WTC11 (cell line): Measurements from ENCODE around the gene SCAF11. TPM values are rescaled to one million over a fixed set of nuclear protein-coding genes. Genes with fewer than 3 reads are reported as not detected.

ENCODE experiments used
- ATAC-seq: fragments of 200-7000 bp; cut with Tn5 transposase; 2 replicates; pipeline ENCODE4 v1.10.0; 2021; ENCODE audit warnings: mild to moderate bottlenecking, moderate library complexity
- CTCF ChIA-PET: fragments of 300-600 bp; sonication (Branson Sonifier 250); formaldehyde crosslinking; loops from one replicate; lab custom pipeline; 2021; ENCODE audit warnings: antibody characterized with exemption; lab: Charles Lee
- POLR2A ChIA-PET: fragments of 350-600 bp; sonication (Branson Sonifier 250); formaldehyde crosslinking; loops from one replicate; lab custom pipeline; 2021; ENCODE audit warnings: antibody characterized with exemption; lab: Charles Lee
- DNase-seq: peaks from one replicate; pipeline ENCODE4 v3.0.0; 2021; ENCODE audit warnings: low spot score
- H3K27ac Mint-ChIP-seq: 2 replicates; pipeline ENCODE4 v1.8.0; 2021; ENCODE audit warnings: mixed read lengths
- H3K27me3 Mint-ChIP-seq: 2 replicates; pipeline ENCODE4 v1.8.0; 2021; ENCODE audit warnings: low read depth, mild to moderate bottlenecking, moderate library complexity, mixed read lengths
- H3K36me3 Mint-ChIP-seq: 2 replicates; pipeline ENCODE4 v1.8.0; 2021; ENCODE audit warnings: mixed read lengths
- H3K4me1 Mint-ChIP-seq: 2 replicates; pipeline ENCODE4 v1.8.0; 2022; ENCODE audit warnings: mixed read lengths
- H3K4me3 Mint-ChIP-seq: 2 replicates; pipeline ENCODE4 v1.8.0; 2021; ENCODE audit warnings: mild to moderate bottlenecking, moderate library complexity, mixed read lengths
- H3K9me3 Mint-ChIP-seq: 2 replicates; pipeline ENCODE4 v1.8.0; 2021; ENCODE audit warnings: mixed read lengths
- FOXP1 ChIP-seq: sonication (generic); formaldehyde crosslinking; IDR thresholded peaks from 2 replicates; pipeline ENCODE4 v1.8.0; 2022; ENCODE audit warnings: missing genetic modification reagents, mild to moderate bottlenecking, moderate library complexity, borderline replicate concordance
- HMGA2 ChIP-seq: fragments of 250-450 bp; sonication (Bioruptor Pico); IDR thresholded peaks from 2 replicates; pipeline ENCODE4 v1.4.0; 2021; ENCODE audit warnings: mild to moderate bottlenecking, moderate library complexity
- KAT7 ChIP-seq: sonication (generic); formaldehyde crosslinking; IDR thresholded peaks from 2 replicates; pipeline ENCODE4 v1.8.1; 2023; ENCODE audit warnings: missing genetic modification reagents, mild to moderate bottlenecking, borderline replicate concordance
- MYBL2 ChIP-seq: sonication (generic); formaldehyde crosslinking; IDR thresholded peaks from 2 replicates; pipeline ENCODE4 v1.8.1; 2023; ENCODE audit warnings: mild to moderate bottlenecking, moderate library complexity, missing genetic modification reagents
- NFATC4 ChIP-seq: fragments of 250-450 bp; sonication (Bioruptor Pico); IDR thresholded peaks from 2 replicates; pipeline ENCODE4 v1.9.0; 2021; ENCODE audit warnings: mild to moderate bottlenecking
- NFE2L1 ChIP-seq: sonication (generic); formaldehyde crosslinking; IDR thresholded peaks from 2 replicates; pipeline ENCODE4 v1.8.1; 2023; ENCODE audit warnings: missing genetic modification reagents
- OVOL2 ChIP-seq: fragments of 250-450 bp; sonication (Bioruptor Pico); IDR thresholded peaks from 2 replicates; pipeline ENCODE4 v1.9.0; 2021; ENCODE audit warnings: mild to moderate bottlenecking, borderline replicate concordance
- PRRX2 ChIP-seq: fragments of 250-450 bp; sonication (Bioruptor Pico); IDR thresholded peaks from 2 replicates; pipeline ENCODE4 v1.8.0; 2021; ENCODE audit warnings: mild to moderate bottlenecking
- SMAD3 ChIP-seq: sonication (generic); formaldehyde crosslinking; IDR thresholded peaks from 2 replicates; pipeline ENCODE4 v1.8.0; 2022; ENCODE audit warnings: missing genetic modification reagents, mild to moderate bottlenecking, borderline replicate concordance
- SMAD4 ChIP-seq: sonication (generic); formaldehyde crosslinking; IDR thresholded peaks from 2 replicates; pipeline ENCODE4 v1.8.0; 2022; ENCODE audit warnings: mild to moderate bottlenecking, missing genetic modification reagents
- ZNF121 ChIP-seq: sonication (generic); formaldehyde crosslinking; IDR thresholded peaks from 2 replicates; pipeline ENCODE4 v1.8.0; 2023; ENCODE audit warnings: missing genetic modification reagents
- ZNF138 ChIP-seq: sonication (generic); formaldehyde crosslinking; conservative IDR thresholded peaks from 2 replicates; pipeline ENCODE4 v1.8.1; 2022; ENCODE audit warnings: mild to moderate bottlenecking, moderate library complexity, missing genetic modification reagents
- ZNF396 ChIP-seq: fragments of 250-450 bp; sonication (Bioruptor Pico); IDR thresholded peaks from 2 replicates; pipeline ENCODE4 v1.8.0; 2021; ENCODE audit warnings: mild to moderate bottlenecking, moderate library complexity, borderline replicate concordance
- ZNF416 ChIP-seq: fragments of 250-450 bp; sonication (Bioruptor Pico); IDR thresholded peaks from 2 replicates; pipeline ENCODE4 v1.9.0; 2021; ENCODE audit warnings: mild to moderate bottlenecking, inconsistent platforms
- ZNF671 ChIP-seq: fragments of 250-450 bp; sonication (Bioruptor Pico); IDR thresholded peaks from 2 replicates; pipeline ENCODE4 v1.8.0; 2021; ENCODE audit warnings: mild to moderate bottlenecking
- total RNA-seq: library from RNA; stranded (reverse); gene quantifications from 3 replicates; pipeline ENCODE4 v1.2.3, GENCODE V29; 2021
- TF ChIP-seq, protein P1 (sequence below): sonication (generic); formaldehyde crosslinking; IDR thresholded peaks from 2 replicates; pipeline ENCODE4 v1.8.0; 2022; ENCODE audit warnings: mild to moderate bottlenecking, missing genetic modification reagents
- TF ChIP-seq, protein P2 (sequence below): fragments of 250-450 bp; sonication (Bioruptor Pico); IDR thresholded peaks from 2 replicates; pipeline ENCODE4 v1.9.0; 2021; ENCODE audit warnings: mild to moderate bottlenecking
- TF ChIP-seq, protein P3 (sequence below): sonication (generic); formaldehyde crosslinking; conservative IDR thresholded peaks from 2 replicates; pipeline ENCODE4 v1.8.1; 2022; ENCODE audit warnings: mild to moderate bottlenecking, missing genetic modification reagents
- TF ChIP-seq, protein P4 (sequence below): sonication (generic); formaldehyde crosslinking; IDR thresholded peaks from 2 replicates; pipeline ENCODE4 v1.8.1; 2023; ENCODE audit warnings: mild to moderate bottlenecking, missing genetic modification reagents, moderate library complexity
- TF ChIP-seq, protein P5 (sequence below): sonication (generic); formaldehyde crosslinking; IDR thresholded peaks from 2 replicates; pipeline ENCODE4 v1.8.1; 2023; ENCODE audit warnings: mild to moderate bottlenecking, missing genetic modification reagents, borderline replicate concordance
- TF ChIP-seq, protein P6 (sequence below): sonication (generic); formaldehyde crosslinking; IDR thresholded peaks from 2 replicates; pipeline ENCODE4 v1.8.0; 2022; ENCODE audit warnings: mild to moderate bottlenecking, missing genetic modification reagents
- TF ChIP-seq, protein P7 (sequence below): sonication (generic); formaldehyde crosslinking; IDR thresholded peaks from 2 replicates; pipeline ENCODE4 v1.8.1; 2023; ENCODE audit warnings: mild to moderate bottlenecking, missing genetic modification reagents

SCAF11 gene
- total RNA-seq, 1 experiment from 2014 or later, result 72.6 TPM

DNA sequence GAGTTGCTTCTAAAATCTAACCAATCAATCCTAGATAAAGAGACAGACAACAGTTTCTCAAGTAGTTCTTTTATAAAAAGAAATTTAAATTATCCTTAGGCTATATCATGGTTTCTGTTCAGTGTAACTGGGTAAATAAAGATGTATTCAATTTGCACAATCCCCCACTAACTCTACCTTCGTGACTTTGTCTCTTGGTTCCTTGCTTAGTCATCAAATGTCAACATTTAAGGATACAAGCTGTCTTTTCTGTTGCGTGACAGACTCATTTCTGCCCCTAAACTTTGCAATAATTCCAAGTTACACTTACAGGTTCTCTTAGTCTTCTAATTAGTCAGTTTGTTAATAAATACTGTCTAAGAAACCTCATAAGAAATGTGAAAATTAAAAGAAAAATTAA is 50.6 kb downstream of the SCAF11 start:
- Mint-ChIP-seq H3K36me3 (peaks cover 15% of the 10 kb centered on the region), H3K9me3 (no peaks in the 10 kb centered on the region), H3K27me3 (no peaks in the 10 kb centered on the region), H3K27ac (no peak overlapping the region)
- ATAC-seq, result no peak
- no peak for TF ChIP-seq ZNF138
- no peak for TF ChIP-seq SMAD3 (CRISPR knock-in tag)
- TF ChIP-seq, protein P1, sequence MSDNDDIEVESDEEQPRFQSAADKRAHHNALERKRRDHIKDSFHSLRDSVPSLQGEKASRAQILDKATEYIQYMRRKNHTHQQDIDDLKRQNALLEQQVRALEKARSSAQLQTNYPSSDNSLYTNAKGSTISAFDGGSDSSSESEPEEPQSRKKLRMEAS (CRISPR knock-in tag), result no peak
- no peak for TF ChIP-seq ZNF671
- TF ChIP-seq, all 79 proteins: peak for 0
- Mint-ChIP-seq H3K4me1 (peaks cover 6% of the 10 kb centered on the region; the same call in 1 of the 2 replicates), H3K4me3 (no peak overlapping the region)
- DNase-seq, result no peak
- CTCF ChIA-PET, result no interaction called here
- POLR2A ChIA-PET, result no interaction called here

DNA sequence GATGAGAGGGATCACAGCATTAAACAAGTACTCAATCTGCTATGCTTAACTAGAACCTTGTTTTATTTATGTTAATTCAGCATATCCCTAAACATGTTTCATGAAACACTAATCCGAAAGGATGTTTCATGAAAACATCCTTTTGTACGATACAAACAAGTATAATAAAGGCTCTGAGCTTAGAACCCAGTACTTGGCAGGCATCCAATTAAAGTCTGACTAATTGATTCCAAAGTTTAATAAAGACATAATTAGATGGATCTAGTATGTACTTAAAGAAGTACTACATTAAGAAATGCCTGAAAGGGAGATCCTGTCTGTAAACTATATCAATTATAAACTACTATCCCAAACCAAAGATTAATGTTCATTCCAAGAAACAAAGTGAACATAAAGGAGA is 51.8 kb downstream of the SCAF11 start:
- Mint-ChIP-seq H3K4me1 (peaks cover 6% of the 10 kb centered on the region; the same call in 1 of the 2 replicates), H3K9me3 (no peaks in the 10 kb centered on the region), H3K27ac (no peak overlapping the region), H3K4me3 (no peak overlapping the region), H3K36me3 (peaks cover 15% of the 10 kb centered on the region), H3K27me3 (no peaks in the 10 kb centered on the region)
- ATAC-seq, result no peak
- CTCF ChIA-PET, result no interaction called here
- TF ChIP-seq ZNF121, result no peak
- TF ChIP-seq, protein P2, sequence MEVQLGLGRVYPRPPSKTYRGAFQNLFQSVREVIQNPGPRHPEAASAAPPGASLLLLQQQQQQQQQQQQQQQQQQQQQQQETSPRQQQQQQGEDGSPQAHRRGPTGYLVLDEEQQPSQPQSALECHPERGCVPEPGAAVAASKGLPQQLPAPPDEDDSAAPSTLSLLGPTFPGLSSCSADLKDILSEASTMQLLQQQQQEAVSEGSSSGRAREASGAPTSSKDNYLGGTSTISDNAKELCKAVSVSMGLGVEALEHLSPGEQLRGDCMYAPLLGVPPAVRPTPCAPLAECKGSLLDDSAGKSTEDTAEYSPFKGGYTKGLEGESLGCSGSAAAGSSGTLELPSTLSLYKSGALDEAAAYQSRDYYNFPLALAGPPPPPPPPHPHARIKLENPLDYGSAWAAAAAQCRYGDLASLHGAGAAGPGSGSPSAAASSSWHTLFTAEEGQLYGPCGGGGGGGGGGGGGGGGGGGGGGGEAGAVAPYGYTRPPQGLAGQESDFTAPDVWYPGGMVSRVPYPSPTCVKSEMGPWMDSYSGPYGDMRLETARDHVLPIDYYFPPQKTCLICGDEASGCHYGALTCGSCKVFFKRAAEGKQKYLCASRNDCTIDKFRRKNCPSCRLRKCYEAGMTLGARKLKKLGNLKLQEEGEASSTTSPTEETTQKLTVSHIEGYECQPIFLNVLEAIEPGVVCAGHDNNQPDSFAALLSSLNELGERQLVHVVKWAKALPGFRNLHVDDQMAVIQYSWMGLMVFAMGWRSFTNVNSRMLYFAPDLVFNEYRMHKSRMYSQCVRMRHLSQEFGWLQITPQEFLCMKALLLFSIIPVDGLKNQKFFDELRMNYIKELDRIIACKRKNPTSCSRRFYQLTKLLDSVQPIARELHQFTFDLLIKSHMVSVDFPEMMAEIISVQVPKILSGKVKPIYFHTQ (CRISPR knock-in tag), result no peak
- no peak for TF ChIP-seq FOXP1 (CRISPR knock-in tag)
- no peak for TF ChIP-seq ZNF416 (CRISPR knock-in tag)
- TF ChIP-seq, protein P1 (CRISPR knock-in tag), result no peak
- TF ChIP-seq ZNF396 (CRISPR knock-in tag), result no peak
- TF ChIP-seq NFATC4 (CRISPR knock-in tag), result no peak
- no peak for TF ChIP-seq SMAD4 (CRISPR knock-in tag)
- TF ChIP-seq, protein P3, sequence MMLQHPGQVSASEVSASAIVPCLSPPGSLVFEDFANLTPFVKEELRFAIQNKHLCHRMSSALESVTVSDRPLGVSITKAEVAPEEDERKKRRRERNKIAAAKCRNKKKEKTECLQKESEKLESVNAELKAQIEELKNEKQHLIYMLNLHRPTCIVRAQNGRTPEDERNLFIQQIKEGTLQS, result no peak
- DNase-seq, result no peak
- POLR2A ChIA-PET, result no interaction called here

DNA sequence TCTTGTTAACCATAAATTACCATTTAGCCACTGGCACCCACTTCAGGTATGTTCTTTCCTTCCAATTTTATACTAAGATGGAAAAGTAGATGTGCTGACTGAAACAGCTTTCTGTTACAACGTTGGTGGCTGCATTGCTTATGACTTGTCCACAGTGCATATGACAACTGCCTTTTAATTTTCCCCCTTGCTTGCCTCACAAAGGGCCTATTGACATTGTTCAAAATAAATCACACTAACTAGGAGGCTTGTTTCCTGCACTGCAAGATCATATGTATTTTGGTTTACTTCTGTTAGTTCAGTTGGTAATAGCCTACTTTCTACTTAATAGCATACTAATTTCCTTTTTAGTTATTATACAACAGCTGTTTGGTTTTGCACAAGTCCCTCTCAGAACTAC is 55.4 kb downstream of the SCAF11 start:
- ChIA-PET CTCF (interaction anchor here (1.0 to 1.2 kb wide), 2 partner anchors 9 to 22 kb away, joined by 3 read pairs; no protein-coding TSS in a partner anchor), POLR2A (interaction anchor here (0.6 kb wide), 1 partner anchor 115 kb away, joined by 3 read pairs; no protein-coding TSS in a partner anchor)
- DNase-seq (no peak), ATAC-seq (no peak)
- no peaks in the 10 kb centered on the region for H3K9me3 Mint-ChIP-seq
- H3K4me1 Mint-ChIP-seq, result peaks cover 6% of the 10 kb centered on the region; the same call in 1 of the 2 replicates
- H3K4me3 Mint-ChIP-seq, result no peak overlapping the region
- no peaks in the 10 kb centered on the region for H3K27me3 Mint-ChIP-seq
- no peak overlapping the region for H3K27ac Mint-ChIP-seq
- peaks cover 8% of the 10 kb centered on the region for H3K36me3 Mint-ChIP-seq
- TF ChIP-seq ZNF121 (no peak), MYBL2 (CRISPR knock-in tag) (no peak), KAT7 (CRISPR knock-in tag) (no peak), HMGA2 (CRISPR knock-in tag) (no peak), NFE2L1 (CRISPR knock-in tag) (no peak), OVOL2 (CRISPR knock-in tag) (no peak), PRRX2 (no peak)
- TF ChIP-seq, protein P4, sequence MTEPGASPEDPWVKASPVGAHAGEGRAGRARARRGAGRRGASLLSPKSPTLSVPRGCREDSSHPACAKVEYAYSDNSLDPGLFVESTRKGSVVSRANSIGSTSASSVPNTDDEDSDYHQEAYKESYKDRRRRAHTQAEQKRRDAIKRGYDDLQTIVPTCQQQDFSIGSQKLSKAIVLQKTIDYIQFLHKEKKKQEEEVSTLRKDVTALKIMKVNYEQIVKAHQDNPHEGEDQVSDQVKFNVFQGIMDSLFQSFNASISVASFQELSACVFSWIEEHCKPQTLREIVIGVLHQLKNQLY (CRISPR knock-in tag), result no peak
- TF ChIP-seq, protein P5, sequence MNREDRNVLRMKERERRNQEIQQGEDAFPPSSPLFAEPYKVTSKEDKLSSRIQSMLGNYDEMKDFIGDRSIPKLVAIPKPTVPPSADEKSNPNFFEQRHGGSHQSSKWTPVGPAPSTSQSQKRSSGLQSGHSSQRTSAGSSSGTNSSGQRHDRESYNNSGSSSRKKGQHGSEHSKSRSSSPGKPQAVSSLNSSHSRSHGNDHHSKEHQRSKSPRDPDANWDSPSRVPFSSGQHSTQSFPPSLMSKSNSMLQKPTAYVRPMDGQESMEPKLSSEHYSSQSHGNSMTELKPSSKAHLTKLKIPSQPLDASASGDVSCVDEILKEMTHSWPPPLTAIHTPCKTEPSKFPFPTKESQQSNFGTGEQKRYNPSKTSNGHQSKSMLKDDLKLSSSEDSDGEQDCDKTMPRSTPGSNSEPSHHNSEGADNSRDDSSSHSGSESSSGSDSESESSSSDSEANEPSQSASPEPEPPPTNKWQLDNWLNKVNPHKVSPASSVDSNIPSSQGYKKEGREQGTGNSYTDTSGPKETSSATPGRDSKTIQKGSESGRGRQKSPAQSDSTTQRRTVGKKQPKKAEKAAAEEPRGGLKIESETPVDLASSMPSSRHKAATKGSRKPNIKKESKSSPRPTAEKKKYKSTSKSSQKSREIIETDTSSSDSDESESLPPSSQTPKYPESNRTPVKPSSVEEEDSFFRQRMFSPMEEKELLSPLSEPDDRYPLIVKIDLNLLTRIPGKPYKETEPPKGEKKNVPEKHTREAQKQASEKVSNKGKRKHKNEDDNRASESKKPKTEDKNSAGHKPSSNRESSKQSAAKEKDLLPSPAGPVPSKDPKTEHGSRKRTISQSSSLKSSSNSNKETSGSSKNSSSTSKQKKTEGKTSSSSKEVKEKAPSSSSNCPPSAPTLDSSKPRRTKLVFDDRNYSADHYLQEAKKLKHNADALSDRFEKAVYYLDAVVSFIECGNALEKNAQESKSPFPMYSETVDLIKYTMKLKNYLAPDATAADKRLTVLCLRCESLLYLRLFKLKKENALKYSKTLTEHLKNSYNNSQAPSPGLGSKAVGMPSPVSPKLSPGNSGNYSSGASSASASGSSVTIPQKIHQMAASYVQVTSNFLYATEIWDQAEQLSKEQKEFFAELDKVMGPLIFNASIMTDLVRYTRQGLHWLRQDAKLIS, result no peak
- TF ChIP-seq, protein P6, sequence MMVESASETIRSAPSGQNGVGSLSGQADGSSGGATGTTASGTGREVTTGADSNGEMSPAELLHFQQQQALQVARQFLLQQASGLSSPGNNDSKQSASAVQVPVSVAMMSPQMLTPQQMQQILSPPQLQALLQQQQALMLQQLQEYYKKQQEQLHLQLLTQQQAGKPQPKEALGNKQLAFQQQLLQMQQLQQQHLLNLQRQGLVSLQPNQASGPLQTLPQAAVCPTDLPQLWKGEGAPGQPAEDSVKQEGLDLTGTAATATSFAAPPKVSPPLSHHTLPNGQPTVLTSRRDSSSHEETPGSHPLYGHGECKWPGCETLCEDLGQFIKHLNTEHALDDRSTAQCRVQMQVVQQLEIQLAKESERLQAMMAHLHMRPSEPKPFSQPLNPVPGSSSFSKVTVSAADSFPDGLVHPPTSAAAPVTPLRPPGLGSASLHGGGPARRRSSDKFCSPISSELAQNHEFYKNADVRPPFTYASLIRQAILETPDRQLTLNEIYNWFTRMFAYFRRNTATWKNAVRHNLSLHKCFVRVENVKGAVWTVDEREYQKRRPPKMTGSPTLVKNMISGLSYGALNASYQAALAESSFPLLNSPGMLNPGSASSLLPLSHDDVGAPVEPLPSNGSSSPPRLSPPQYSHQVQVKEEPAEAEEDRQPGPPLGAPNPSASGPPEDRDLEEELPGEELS (CRISPR knock-in tag), result no peak
- TF ChIP-seq, protein P7, sequence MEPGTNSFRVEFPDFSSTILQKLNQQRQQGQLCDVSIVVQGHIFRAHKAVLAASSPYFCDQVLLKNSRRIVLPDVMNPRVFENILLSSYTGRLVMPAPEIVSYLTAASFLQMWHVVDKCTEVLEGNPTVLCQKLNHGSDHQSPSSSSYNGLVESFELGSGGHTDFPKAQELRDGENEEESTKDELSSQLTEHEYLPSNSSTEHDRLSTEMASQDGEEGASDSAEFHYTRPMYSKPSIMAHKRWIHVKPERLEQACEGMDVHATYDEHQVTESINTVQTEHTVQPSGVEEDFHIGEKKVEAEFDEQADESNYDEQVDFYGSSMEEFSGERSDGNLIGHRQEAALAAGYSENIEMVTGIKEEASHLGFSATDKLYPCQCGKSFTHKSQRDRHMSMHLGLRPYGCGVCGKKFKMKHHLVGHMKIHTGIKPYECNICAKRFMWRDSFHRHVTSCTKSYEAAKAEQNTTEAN (CRISPR knock-in tag), result no peak
